ENCODE data around the gene TBL1X. TPM values are rescaled to one million over a fixed set of nuclear protein-coding genes. Genes with fewer than 3 reads are reported as not detected.
A peak's percentile ranks its signal among the peaks of the same experiment; 100 is the strongest.

TBL1X gene
- total and polyA plus RNA-seq, 8 donors = 4.7 to 53.1 (median 9.5) TPM

DNA sequence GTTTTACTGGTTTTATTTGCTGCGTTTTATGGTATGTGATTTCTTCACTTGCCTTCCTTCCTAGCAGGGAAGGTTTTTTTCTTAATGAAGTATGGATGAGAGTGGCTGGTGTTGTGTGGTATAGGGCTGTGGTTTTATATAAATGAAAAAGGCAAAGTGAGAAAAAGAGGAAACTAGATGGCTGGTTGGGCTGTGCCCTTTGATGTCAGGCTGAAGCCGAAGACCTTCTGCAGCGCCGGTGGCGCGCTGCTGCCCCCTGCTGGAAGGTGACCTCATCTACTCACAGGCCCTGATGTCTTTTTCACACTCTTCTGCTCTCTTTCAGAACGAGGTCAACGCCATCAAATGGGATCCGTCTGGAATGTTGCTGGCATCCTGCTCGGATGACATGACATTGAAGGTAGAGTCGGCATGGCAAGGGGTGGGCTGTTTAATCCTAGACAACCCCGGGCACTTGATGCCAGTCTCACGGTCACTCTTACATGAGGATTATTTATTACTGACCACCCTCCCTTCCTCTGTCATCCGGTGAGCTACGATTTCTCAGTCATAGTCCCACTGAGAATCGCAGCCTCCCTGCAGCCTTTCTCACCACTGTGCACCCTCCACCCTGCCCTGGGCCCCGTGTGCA lies 244.2 kb downstream of the TBL1X start:
- Histone ChIP-seq H3K4me3 (no peak overlapping the region), H3K36me3 (peaks cover 0 to 65% (median 57%) of the 10 kb centered on the region in 4 donors), H3K9me3 (peaks cover 0 to 9% (median 4%) of the 10 kb centered on the region in 4 donors), H3K4me1 (peaks cover 0 to 4% (median 0%) of the 10 kb centered on the region in 4 donors), H3K27ac (no peak overlapping the region), H3K27me3 (no peaks in the 10 kb centered on the region)
- 28 to 39% (median 33%) methylated on average over 16 to 17 of the region's 17 CpGs for WGBS, 5 donors
- TF ChIP-seq CTCF (IDR thresholded peaks at IDR 0.05) = peak in 5 of 7 experiments; percentile 50 to 78 (median 65)
- TF ChIP-seq EP300 (IDR thresholded peaks at IDR 0.05) = no peak
- TF ChIP-seq POLR2AphosphoS5 (IDR thresholded peaks at IDR 0.05) = no peak
- intact Hi-C loops (cut with DNase I; ENCODE audit: low total_unique reads) = no loop called here
- DNase-seq = peak; percentile 79 to 88

DNA sequence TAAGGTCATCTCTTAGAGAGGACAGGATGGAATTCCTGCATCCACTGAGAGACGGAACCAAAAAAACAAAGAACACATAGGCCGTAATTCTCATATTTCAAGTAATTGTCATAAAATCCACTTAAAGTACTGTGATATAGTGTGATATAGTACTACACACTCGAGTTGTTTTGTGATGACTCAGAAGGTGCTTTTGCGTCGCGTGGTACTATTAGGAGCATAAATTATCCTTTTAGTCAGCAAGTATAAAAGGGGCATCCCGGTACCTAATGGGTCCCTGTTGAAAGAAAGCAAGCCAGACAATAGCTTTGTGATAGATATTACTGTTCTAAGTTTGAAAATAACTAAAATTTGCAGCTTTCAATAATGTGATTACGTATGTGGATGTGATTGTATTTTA lies 245.5 kb downstream of the TBL1X start:
- no peaks in the 10 kb centered on the region for H3K27me3 ChIP-seq

GRCh38 chrX:9717376-9717775 lies 252.5 kb downstream of the TBL1X start:
- no peak for DNase-seq
- H3K4me1 ChIP-seq = no peaks in the 10 kb centered on the region
- H3K27me3 ChIP-seq = no peaks in the 10 kb centered on the region
- peaks cover 0 to 19% (median 5%) of the 10 kb centered on the region in 4 donors for H3K9me3 ChIP-seq
- intact Hi-C loops (cut with DNase I; ENCODE audit: low total_unique reads) = no loop called here
- no peak overlapping the region for H3K4me3 ChIP-seq
- WGBS, 5 donors = 94 to 100% (median 97%) methylated on average over 7 to 21 of the region's 21 CpGs
- H3K36me3 ChIP-seq = peaks cover 0 to 92% (median 73%) of the 10 kb centered on the region in 4 donors
- TF ChIP-seq EP300 (IDR thresholded peaks at IDR 0.05) (no peak), CTCF (IDR thresholded peaks at IDR 0.05) (no peak), POLR2AphosphoS5 (IDR thresholded peaks at IDR 0.05) (no peak), POLR2A (IDR thresholded peaks at IDR 0.05) (no peak)
- no peak overlapping the region for H3K27ac ChIP-seq

More for the DNA sequence above, 245.5 kb downstream of the TBL1X start:
- H3K9me3 ChIP-seq = peaks cover 0 to under 1% (median under 1%) of the 10 kb centered on the region in 4 donors
- no peak overlapping the region for H3K27ac ChIP-seq
- TF ChIP-seq CTCF (IDR thresholded peaks at IDR 0.05) (no peak), EP300 (IDR thresholded peaks at IDR 0.05) (no peak), POLR2AphosphoS5 (IDR thresholded peaks at IDR 0.05) (no peak), POLR2A (IDR thresholded peaks at IDR 0.05) (no peak)
- peaks cover 0 to 66% (median 66%) of the 10 kb centered on the region in 4 donors for H3K36me3 ChIP-seq
- DNase-seq = no peak
- peaks cover 0 to 4% (median 0%) of the 10 kb centered on the region in 4 donors for H3K4me1 ChIP-seq
- H3K4me3 ChIP-seq = no peak overlapping the region
- WGBS, 5 donors = 73 to 95% (median 89%) methylated on average over 8 of the region's 8 CpGs
- intact Hi-C loops (cut with DNase I; ENCODE audit: low total_unique reads) = no loop called here

- WGBS, 5 donors = 58 to 91% (median 80%) methylated on average over 2 of the region's 2 CpGs
- no peaks in the 10 kb centered on the region for H3K27me3 ChIP-seq
- intact Hi-C loops (cut with DNase I; ENCODE audit: low total_unique reads) = no loop called here
- no peak overlapping the region for H3K27ac ChIP-seq
- no peak overlapping the region for H3K4me3 ChIP-seq
- DNase-seq = no peak
- H3K36me3 ChIP-seq = peaks cover 0 to 30% (median 3%) of the 10 kb centered on the region in 4 donors
- no peaks in the 10 kb centered on the region for H3K4me1 ChIP-seq
- H3K9me3 ChIP-seq = peaks cover 0 to 44% (median 30%) of the 10 kb centered on the region in 4 donors
- TF ChIP-seq EP300 (IDR thresholded peaks at IDR 0.05) (no peak), POLR2A (IDR thresholded peaks at IDR 0.05) (no peak), POLR2AphosphoS5 (IDR thresholded peaks at IDR 0.05) (no peak), CTCF (IDR thresholded peaks at IDR 0.05) (no peak)
Measured at GRCh38 chrX:9724711-9725110, 259.9 kb downstream of the TBL1X start.

Data from stomach (tissue), 9 donors.